HepG2 (cell line): ENCODE results near the gene IL1RAP. TPM values are rescaled to one million over a fixed set of nuclear protein-coding genes. Genes with fewer than 3 reads are reported as not detected.

Experiments
- KDM4B ChIP-seq: sonication (generic); formaldehyde crosslinking; IDR thresholded peaks from 2 replicates; pipeline ENCODE4 v1.4.0; 2020; ENCODE audit warnings: missing genetic modification reagents
- MTF2 ChIP-seq: sonication (generic); formaldehyde crosslinking; IDR thresholded peaks from 2 replicates; pipeline ENCODE4 v1.5.0; 2020; ENCODE audit warnings: missing genetic modification reagents, borderline replicate concordance
- PHF5A ChIP-seq: IDR thresholded peaks from one replicate; pipeline ENCODE4 v1.6.1; 2018; ENCODE audit warnings: low read depth, missing genetic modification reagents; ENCODE audit not compliant: unreplicated experiment
- STAG1 ChIP-seq: sonication (generic); formaldehyde crosslinking; IDR thresholded peaks from 2 replicates; pipeline ENCODE4 v1.4.0; 2020; ENCODE audit warnings: missing genetic modification reagents
- ZMAT3 ChIP-seq: sonication (generic); formaldehyde crosslinking; conservative IDR thresholded peaks from 2 replicates; pipeline ENCODE4 v1.7.0; 2021; ENCODE audit warnings: missing genetic modification reagents
- ZNF205 ChIP-seq: IDR thresholded peaks from 2 replicates; pipeline ENCODE4 v1.6.1; 2018; ENCODE audit warnings: missing biosample characterization, missing genetic modification reagents
- ZNF543 ChIP-seq: sonication (generic); formaldehyde crosslinking; IDR thresholded peaks from 2 replicates; pipeline ENCODE4 v1.4.0; 2020; ENCODE audit warnings: mild to moderate bottlenecking, missing genetic modification reagents
- ZNF569 ChIP-seq: sonication (generic); formaldehyde crosslinking; IDR thresholded peaks from 2 replicates; pipeline ENCODE4 v1.5.0; 2020; ENCODE audit warnings: mild to moderate bottlenecking, missing genetic modification reagents, moderate library complexity, borderline replicate concordance
- polyA plus RNA-seq, 8 experiments: library from polyadenylated mRNA; depleted of rRNA in 3 of 8; stranded (reverse) in 7 of 8; unstranded in 1 of 8; fragments of >200 nt; fragmentation: Illumina TruSeq in 4 of 8; extraction: Trizol in 4 of 8; gene quantifications; 2 replicates each; pipeline versions ENCODE4 v1.2.1 to v1.2.3, GENCODE V29; 2011 to 2016; ENCODE audit warnings: low read depth in 4 of 8, missing spikeins in 1 of 8, mixed read lengths in 1 of 8; ENCODE audit not compliant: insufficient read depth in 1 of 8
- total RNA-seq, 5 experiments: library from RNA; depleted of rRNA; stranded (reverse); fragments of >200 nt; fragmentation: Illumina TruSeq; extraction: Trizol; gene quantifications; 2 replicates each; pipeline ENCODE4 v1.2.3, GENCODE V29; 2016; ENCODE audit warnings: low read depth in 1 of 5
- TF ChIP-seq, protein P1 (sequence below): sonication (generic); formaldehyde crosslinking; IDR thresholded peaks from 2 replicates; pipeline ENCODE4 v1.4.0; 2020; ENCODE audit warnings: missing genetic modification reagents, borderline replicate concordance
- TF ChIP-seq, protein P2 (sequence below): sonication (generic); formaldehyde crosslinking; IDR thresholded peaks from 2 replicates; pipeline ENCODE4 v1.8.0; 2022; ENCODE audit warnings: low read depth, missing genetic modification reagents
- TF ChIP-seq, protein P3 (sequence below): sonication (generic); formaldehyde crosslinking; IDR thresholded peaks from 2 replicates; pipeline ENCODE4 v1.4.0; 2020; ENCODE audit warnings: mild to moderate bottlenecking, missing genetic modification reagents
- TF ChIP-seq, protein P4 (sequence below): sonication (generic); formaldehyde crosslinking; IDR thresholded peaks from 2 replicates; pipeline ENCODE4 v1.5.0; 2020; ENCODE audit warnings: mild to moderate bottlenecking, missing genetic modification reagents, borderline replicate concordance
- TF ChIP-seq, protein P5 (sequence below): sonication (generic); formaldehyde crosslinking; IDR thresholded peaks from 2 replicates; pipeline ENCODE4; 2020; ENCODE audit warnings: missing genetic modification reagents, mild to moderate bottlenecking, borderline replicate concordance

The IL1RAP gene
- total and polyA plus RNA-seq, 2 of the 13 experiments (the other 11 are each of a cell fraction or from before 2014, with no cell fraction given): 18.3 to 54.9 TPM

DNA sequence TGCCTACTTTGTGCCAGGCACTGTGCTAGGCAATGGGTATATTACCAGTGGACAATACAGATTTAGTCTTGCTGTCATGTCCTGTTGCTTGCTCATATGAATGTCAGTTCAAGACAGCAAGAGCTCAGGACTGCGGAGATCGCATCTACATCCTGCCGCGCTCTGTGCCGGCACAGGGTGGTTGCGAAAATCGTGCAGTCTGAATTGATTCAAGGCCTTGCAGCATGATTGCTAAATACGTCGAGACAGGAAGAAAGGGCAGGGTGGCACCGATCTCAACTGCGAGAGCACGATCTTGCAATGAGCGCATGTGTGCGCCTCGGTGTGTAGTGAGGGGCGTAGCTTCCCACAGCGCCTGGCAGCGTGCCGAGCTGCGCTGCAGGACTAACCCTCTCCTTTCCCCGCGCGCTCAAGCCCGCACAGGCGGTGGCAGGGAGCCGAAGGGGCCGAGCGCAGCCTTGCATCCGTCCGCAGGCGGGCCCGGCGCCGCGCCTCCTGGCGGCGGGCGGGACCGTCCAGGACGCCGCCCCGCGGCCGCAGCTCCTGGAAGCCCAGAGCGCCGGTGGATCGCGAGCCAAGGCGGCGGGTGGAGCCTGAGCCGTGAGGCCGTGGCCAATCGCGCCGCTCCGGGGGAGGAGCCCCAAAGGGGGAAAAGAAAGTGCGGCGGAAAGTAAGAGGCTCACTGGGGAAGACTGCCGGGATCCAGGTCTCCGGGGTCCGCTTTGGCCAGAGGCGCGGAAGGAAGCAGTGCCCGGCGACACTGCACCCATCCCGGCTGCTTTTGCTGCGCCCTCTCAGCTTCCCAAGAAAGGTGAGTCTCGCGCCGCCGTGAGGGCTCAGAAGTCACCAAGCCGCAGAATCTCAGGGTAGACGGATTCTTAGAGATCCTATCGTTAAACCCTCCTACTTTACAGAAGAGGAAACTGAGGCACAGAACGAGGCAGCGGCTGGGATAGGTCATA, at the start of gene IL1RAP (continued):
- TF ChIP-seq, protein P1, sequence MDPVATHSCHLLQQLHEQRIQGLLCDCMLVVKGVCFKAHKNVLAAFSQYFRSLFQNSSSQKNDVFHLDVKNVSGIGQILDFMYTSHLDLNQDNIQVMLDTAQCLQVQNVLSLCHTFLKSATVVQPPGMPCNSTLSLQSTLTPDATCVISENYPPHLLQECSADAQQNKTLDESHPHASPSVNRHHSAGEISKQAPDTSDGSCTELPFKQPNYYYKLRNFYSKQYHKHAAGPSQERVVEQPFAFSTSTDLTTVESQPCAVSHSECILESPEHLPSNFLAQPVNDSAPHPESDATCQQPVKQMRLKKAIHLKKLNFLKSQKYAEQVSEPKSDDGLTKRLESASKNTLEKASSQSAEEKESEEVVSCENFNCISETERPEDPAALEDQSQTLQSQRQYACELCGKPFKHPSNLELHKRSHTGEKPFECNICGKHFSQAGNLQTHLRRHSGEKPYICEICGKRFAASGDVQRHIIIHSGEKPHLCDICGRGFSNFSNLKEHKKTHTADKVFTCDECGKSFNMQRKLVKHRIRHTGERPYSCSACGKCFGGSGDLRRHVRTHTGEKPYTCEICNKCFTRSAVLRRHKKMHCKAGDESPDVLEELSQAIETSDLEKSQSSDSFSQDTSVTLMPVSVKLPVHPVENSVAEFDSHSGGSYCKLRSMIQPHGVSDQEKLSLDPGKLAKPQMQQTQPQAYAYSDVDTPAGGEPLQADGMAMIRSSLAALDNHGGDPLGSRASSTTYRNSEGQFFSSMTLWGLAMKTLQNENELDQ (CRISPR knock-in tag): no peak
- TF ChIP-seq MTF2 (CRISPR knock-in tag): peak; percentile 83
- TF ChIP-seq, protein P2, sequence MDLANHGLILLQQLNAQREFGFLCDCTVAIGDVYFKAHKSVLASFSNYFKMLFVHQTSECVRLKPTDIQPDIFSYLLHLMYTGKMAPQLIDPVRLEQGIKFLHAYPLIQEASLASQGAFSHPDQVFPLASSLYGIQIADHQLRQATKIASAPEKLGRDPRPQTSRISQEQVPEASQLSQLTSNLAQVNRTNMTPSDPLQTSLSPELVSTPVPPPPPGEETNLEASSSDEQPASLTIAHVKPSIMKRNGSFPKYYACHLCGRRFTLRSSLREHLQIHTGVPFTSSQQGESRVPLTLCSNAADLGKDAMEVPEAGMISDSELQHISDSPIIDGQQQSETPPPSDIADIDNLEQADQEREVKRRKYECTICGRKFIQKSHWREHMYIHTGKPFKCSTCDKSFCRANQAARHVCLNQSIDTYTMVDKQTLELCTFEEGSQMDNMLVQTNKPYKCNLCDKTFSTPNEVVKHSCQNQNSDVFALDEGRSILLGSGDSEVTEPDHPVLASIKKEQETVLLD (CRISPR knock-in tag): peak; percentile 39; the same call in 1 of the 2 replicates
- peak; percentile 80; the same call in 1 of the 2 replicates for TF ChIP-seq KDM4B (CRISPR knock-in tag)
- TF ChIP-seq ZNF543 (CRISPR knock-in tag): peak; percentile 80
- no peak for TF ChIP-seq ZNF569 (CRISPR knock-in tag)
- TF ChIP-seq ZNF205 (CRISPR knock-in tag): peak; percentile 99
- peak; percentile 75; the same call in 1 of the 2 replicates for TF ChIP-seq ZMAT3 (CRISPR knock-in tag)
- TF ChIP-seq, protein P3, sequence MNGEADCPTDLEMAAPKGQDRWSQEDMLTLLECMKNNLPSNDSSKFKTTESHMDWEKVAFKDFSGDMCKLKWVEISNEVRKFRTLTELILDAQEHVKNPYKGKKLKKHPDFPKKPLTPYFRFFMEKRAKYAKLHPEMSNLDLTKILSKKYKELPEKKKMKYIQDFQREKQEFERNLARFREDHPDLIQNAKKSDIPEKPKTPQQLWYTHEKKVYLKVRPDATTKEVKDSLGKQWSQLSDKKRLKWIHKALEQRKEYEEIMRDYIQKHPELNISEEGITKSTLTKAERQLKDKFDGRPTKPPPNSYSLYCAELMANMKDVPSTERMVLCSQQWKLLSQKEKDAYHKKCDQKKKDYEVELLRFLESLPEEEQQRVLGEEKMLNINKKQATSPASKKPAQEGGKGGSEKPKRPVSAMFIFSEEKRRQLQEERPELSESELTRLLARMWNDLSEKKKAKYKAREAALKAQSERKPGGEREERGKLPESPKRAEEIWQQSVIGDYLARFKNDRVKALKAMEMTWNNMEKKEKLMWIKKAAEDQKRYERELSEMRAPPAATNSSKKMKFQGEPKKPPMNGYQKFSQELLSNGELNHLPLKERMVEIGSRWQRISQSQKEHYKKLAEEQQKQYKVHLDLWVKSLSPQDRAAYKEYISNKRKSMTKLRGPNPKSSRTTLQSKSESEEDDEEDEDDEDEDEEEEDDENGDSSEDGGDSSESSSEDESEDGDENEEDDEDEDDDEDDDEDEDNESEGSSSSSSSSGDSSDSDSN (CRISPR knock-in tag): peak; percentile 99
- TF ChIP-seq, protein P4, sequence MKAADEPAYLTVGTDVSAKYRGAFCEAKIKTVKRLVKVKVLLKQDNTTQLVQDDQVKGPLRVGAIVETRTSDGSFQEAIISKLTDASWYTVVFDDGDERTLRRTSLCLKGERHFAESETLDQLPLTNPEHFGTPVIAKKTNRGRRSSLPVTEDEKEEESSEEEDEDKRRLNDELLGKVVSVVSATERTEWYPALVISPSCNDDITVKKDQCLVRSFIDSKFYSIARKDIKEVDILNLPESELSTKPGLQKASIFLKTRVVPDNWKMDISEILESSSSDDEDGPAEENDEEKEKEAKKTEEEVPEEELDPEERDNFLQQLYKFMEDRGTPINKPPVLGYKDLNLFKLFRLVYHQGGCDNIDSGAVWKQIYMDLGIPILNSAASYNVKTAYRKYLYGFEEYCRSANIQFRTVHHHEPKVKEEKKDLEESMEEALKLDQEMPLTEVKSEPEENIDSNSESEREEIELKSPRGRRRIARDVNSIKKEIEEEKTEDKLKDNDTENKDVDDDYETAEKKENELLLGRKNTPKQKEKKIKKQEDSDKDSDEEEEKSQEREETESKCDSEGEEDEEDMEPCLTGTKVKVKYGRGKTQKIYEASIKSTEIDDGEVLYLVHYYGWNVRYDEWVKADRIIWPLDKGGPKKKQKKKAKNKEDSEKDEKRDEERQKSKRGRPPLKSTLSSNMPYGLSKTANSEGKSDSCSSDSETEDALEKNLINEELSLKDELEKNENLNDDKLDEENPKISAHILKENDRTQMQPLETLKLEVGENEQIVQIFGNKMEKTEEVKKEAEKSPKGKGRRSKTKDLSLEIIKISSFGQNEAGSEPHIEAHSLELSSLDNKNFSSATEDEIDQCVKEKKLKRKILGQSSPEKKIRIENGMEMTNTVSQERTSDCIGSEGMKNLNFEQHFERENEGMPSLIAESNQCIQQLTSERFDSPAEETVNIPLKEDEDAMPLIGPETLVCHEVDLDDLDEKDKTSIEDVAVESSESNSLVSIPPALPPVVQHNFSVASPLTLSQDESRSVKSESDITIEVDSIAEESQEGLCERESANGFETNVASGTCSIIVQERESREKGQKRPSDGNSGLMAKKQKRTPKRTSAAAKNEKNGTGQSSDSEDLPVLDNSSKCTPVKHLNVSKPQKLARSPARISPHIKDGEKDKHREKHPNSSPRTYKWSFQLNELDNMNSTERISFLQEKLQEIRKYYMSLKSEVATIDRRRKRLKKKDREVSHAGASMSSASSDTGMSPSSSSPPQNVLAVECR (CRISPR knock-in tag): peak; percentile 91
- peak; percentile 27 for TF ChIP-seq PHF5A (CRISPR knock-in tag)
- peak; percentile 51 for TF ChIP-seq STAG1 (CRISPR knock-in tag)
- TF ChIP-seq, protein P5, sequence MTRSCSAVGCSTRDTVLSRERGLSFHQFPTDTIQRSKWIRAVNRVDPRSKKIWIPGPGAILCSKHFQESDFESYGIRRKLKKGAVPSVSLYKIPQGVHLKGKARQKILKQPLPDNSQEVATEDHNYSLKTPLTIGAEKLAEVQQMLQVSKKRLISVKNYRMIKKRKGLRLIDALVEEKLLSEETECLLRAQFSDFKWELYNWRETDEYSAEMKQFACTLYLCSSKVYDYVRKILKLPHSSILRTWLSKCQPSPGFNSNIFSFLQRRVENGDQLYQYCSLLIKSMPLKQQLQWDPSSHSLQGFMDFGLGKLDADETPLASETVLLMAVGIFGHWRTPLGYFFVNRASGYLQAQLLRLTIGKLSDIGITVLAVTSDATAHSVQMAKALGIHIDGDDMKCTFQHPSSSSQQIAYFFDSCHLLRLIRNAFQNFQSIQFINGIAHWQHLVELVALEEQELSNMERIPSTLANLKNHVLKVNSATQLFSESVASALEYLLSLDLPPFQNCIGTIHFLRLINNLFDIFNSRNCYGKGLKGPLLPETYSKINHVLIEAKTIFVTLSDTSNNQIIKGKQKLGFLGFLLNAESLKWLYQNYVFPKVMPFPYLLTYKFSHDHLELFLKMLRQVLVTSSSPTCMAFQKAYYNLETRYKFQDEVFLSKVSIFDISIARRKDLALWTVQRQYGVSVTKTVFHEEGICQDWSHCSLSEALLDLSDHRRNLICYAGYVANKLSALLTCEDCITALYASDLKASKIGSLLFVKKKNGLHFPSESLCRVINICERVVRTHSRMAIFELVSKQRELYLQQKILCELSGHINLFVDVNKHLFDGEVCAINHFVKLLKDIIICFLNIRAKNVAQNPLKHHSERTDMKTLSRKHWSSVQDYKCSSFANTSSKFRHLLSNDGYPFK (CRISPR knock-in tag): no peak
